K562 (cell line): ENCODE measurements around the gene TAF5. TPM values are rescaled to one million over a fixed set of nuclear protein-coding genes. Genes with fewer than 3 reads are reported as not detected.
A peak's percentile ranks its signal among the peaks of the same experiment; 100 is the strongest.

Experiments
- CBX8 ChIP-seq: fragments of 200-600 bp; sonication (generic); IDR thresholded peaks from 2 replicates; pipeline ENCODE4 v1.6.1; 2012; ENCODE audit warnings: borderline replicate concordance, mixed run types, low read depth, mild to moderate bottlenecking, moderate library complexity, mixed read lengths, low read length, control low read depth, inconsistent platforms; ENCODE audit not compliant: poor library complexity, severe bottlenecking; ENCODE audit errors: extremely low read depth
- DNMT1 ChIP-seq: fragments of 450-650 bp; IDR thresholded peaks from 2 replicates; pipeline ENCODE4 v1.6.1; 2016; ENCODE audit warnings: antibody characterized with exemption, mild to moderate bottlenecking
- MAZ ChIP-seq, 2 experiments: fragments of 450-650 bp in 1 of 2; sonication (generic) in 1 of 2; formaldehyde crosslinking; IDR thresholded peaks in 1 of 2; conservative IDR thresholded peaks in 1 of 2; 2 replicates each; pipeline versions ENCODE4 v1.4.0 to v1.5.0; 2020; ENCODE audit warnings: mild to moderate bottlenecking in 1 of 2, missing genetic modification reagents in 1 of 2
- NR2C2 ChIP-seq, 2 experiments: fragments of 200-800 bp in 1 of 2; sonication (Bioruptor generic) in 1 of 2; sonication (generic) in 1 of 2; formaldehyde crosslinking in 1 of 2; IDR thresholded peaks; 2 replicates each; pipeline versions ENCODE4 v1.6.1 to v1.8.0; 2016 to 2022; ENCODE audit warnings: mild to moderate bottlenecking in 1 of 2, missing compliant biosample characterization in 1 of 2, missing genetic modification characterization in 1 of 2, missing genetic modification reagents in 1 of 2
- THAP7 ChIP-seq: fragments of 250-450 bp; sonication (Bioruptor Pico); IDR thresholded peaks from 2 replicates; pipeline ENCODE4 v1.5.0; 2021
- ZBTB2 ChIP-seq: fragments of 450-650 bp; IDR thresholded peaks from 2 replicates; pipeline ENCODE4 v1.6.1; 2016; ENCODE audit warnings: antibody characterized with exemption
- polyA plus RNA-seq, 8 experiments: library from polyadenylated mRNA; depleted of rRNA in 4 of 8; stranded (reverse) in 5 of 8; unstranded in 3 of 8; fragments of >200 nt; fragmentation: Nextera tagmentation in 2 of 8; fragmentation: Illumina TruSeq in 1 of 8; extraction: Ambion mirVana in 2 of 8; extraction: Trizol in 1 of 8; gene quantifications; 2 replicates each; pipeline versions ENCODE4 v1.2.1 to v1.2.3, GENCODE V29; 2011 to 2014; ENCODE audit warnings: inconsistent platforms in 1 of 8, missing spikeins in 1 of 8
- total RNA-seq, 7 experiments: library from RNA; depleted of rRNA in 6 of 7; stranded (reverse); fragments of >200 nt in 6 of 7; fragmentation: Illumina TruSeq in 2 of 7; extraction: Trizol in 2 of 7; gene quantifications; 2 replicates each; pipeline versions ENCODE4 v1.2.1 to v1.2.3, GENCODE V29; 2011 to 2021; ENCODE audit warnings: low replicate concordance in 1 of 7
- TF ChIP-seq, protein P1 (sequence below), 2 experiments: fragments of 450-650 bp; formaldehyde crosslinking in 1 of 2; IDR thresholded peaks; 2 replicates each; pipeline versions ENCODE4 v1.4.0 to v1.6.1; 2014 to 2020; ENCODE audit warnings: mild to moderate bottlenecking in 2 of 2, borderline replicate concordance in 1 of 2, low read depth in 1 of 2
- TF ChIP-seq, protein P2 (sequence below): sonication (generic); formaldehyde crosslinking; IDR thresholded peaks from 2 replicates; pipeline ENCODE4 v1.4.0; 2020; ENCODE audit warnings: mild to moderate bottlenecking, missing genetic modification reagents
- TF ChIP-seq, protein P3 (sequence below): fragments of 250-450 bp; sonication (Bioruptor Pico); IDR thresholded peaks from 2 replicates; pipeline ENCODE4 v1.4.0; 2020; ENCODE audit warnings: mild to moderate bottlenecking, moderate library complexity

TAF5 gene
- total and polyA plus RNA-seq, 9 of the 15 experiments (the other 6 are each of a cell fraction or from before 2014, with no cell fraction given): 4.2 to 11.9 (median 9.3) TPM

GRCh38 chr10:103350517-103351260, 17.1 kb upstream of the TAF5 start, which contains the start of gene PCGF6 (continued):
- TF ChIP-seq, protein P1, sequence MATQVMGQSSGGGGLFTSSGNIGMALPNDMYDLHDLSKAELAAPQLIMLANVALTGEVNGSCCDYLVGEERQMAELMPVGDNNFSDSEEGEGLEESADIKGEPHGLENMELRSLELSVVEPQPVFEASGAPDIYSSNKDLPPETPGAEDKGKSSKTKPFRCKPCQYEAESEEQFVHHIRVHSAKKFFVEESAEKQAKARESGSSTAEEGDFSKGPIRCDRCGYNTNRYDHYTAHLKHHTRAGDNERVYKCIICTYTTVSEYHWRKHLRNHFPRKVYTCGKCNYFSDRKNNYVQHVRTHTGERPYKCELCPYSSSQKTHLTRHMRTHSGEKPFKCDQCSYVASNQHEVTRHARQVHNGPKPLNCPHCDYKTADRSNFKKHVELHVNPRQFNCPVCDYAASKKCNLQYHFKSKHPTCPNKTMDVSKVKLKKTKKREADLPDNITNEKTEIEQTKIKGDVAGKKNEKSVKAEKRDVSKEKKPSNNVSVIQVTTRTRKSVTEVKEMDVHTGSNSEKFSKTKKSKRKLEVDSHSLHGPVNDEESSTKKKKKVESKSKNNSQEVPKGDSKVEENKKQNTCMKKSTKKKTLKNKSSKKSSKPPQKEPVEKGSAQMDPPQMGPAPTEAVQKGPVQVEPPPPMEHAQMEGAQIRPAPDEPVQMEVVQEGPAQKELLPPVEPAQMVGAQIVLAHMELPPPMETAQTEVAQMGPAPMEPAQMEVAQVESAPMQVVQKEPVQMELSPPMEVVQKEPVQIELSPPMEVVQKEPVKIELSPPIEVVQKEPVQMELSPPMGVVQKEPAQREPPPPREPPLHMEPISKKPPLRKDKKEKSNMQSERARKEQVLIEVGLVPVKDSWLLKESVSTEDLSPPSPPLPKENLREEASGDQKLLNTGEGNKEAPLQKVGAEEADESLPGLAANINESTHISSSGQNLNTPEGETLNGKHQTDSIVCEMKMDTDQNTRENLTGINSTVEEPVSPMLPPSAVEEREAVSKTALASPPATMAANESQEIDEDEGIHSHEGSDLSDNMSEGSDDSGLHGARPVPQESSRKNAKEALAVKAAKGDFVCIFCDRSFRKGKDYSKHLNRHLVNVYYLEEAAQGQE (IDR thresholded peaks at IDR 0.05; ENCODE audit: borderline replicate concordance): no peak
- TF ChIP-seq, protein P1 (CRISPR knock-in tag; IDR thresholded peaks at IDR 0.05; ENCODE audit: low read depth): no peak
- TF ChIP-seq MAZ (CRISPR knock-in tag; conservative IDR thresholded peaks at IDR 0.05 in 1 of 2, IDR thresholded peaks at IDR 0.05 in 1 of 2): peak; percentile 16 to 52; a peak in 3 of 4 replicates
- TF ChIP-seq, protein P2, sequence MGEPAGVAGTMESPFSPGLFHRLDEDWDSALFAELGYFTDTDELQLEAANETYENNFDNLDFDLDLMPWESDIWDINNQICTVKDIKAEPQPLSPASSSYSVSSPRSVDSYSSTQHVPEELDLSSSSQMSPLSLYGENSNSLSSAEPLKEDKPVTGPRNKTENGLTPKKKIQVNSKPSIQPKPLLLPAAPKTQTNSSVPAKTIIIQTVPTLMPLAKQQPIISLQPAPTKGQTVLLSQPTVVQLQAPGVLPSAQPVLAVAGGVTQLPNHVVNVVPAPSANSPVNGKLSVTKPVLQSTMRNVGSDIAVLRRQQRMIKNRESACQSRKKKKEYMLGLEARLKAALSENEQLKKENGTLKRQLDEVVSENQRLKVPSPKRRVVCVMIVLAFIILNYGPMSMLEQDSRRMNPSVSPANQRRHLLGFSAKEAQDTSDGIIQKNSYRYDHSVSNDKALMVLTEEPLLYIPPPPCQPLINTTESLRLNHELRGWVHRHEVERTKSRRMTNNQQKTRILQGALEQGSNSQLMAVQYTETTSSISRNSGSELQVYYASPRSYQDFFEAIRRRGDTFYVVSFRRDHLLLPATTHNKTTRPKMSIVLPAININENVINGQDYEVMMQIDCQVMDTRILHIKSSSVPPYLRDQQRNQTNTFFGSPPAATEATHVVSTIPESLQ (CRISPR knock-in tag): peak; percentile 53; the same call in 1 of the 2 replicates
- TF ChIP-seq ZBTB2: peak; percentile 42; the same call in 1 of the 2 replicates
- no peak for TF ChIP-seq NR2C2 (CRISPR knock-in tag; IDR thresholded peaks at IDR 0.05)
- peak; percentile 53 for TF ChIP-seq NR2C2 (tag; IDR thresholded peaks at IDR 0.05)
- TF ChIP-seq, protein P3, sequence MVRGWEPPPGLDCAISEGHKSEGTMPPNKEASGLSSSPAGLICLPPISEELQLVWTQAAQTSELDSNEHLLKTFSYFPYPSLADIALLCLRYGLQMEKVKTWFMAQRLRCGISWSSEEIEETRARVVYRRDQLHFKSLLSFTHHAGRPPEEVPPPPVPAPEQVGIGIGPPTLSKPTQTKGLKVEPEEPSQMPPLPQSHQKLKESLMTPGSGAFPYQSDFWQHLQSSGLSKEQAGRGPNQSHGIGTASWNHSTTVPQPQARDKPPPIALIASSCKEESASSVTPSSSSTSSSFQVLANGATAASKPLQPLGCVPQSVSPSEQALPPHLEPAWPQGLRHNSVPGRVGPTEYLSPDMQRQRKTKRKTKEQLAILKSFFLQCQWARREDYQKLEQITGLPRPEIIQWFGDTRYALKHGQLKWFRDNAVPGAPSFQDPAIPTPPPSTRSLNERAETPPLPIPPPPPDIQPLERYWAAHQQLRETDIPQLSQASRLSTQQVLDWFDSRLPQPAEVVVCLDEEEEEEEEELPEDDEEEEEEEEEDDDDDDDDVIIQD (CRISPR knock-in tag): no peak
- TF ChIP-seq THAP7 (CRISPR knock-in tag): no peak
- no peak for TF ChIP-seq CBX8
- TF ChIP-seq DNMT1: no peak
